ENCODE data around the gene ZMYND8. TPM values are rescaled to one million over a fixed set of nuclear protein-coding genes. Genes with fewer than 3 reads are reported as not detected.
"Not testable (repeated sequence)": the region's sequence is repeated elsewhere in the genome, so short reads cannot be mapped to it uniquely, and the experiment has no call there.

Gene ZMYND8
- total and polyA plus RNA-seq, 4 donors: 4.5 to 27.4 (median 14.1) TPM

- Histone ChIP-seq H3K4me1 (ENCODE audit: control insufficient read depth in 1 of 2, insufficient read depth in 2 of 2, low read length in 2 of 2) (no peaks in the 10 kb centered on the region), H3K9me3 (ENCODE audit: control insufficient read depth, low read length) (no peaks in the 10 kb centered on the region), H3K4me3 (ENCODE audit: low read length in 2 of 2) (no peak overlapping the region), H3K27me3 (ENCODE audit: control insufficient read depth in 1 of 2, insufficient read depth in 2 of 2, low read length in 1 of 2) (no peaks in the 10 kb centered on the region), H3K36me3 (ENCODE audit: control insufficient read depth in 1 of 2, insufficient read depth in 2 of 2, low read length in 1 of 2) (no peaks in the 10 kb centered on the region), H3K27ac (ENCODE audit: low read depth in 1 of 2, low read length in 2 of 2) (no peak overlapping the region)
- 69 to 75% methylated on average over 3 of the region's 3 CpGs for WGBS, 2 donors
- intact Hi-C loops (cut with DNase I): no loop called here
- DNase-seq (no peak), ATAC-seq (ENCODE audit: low FRiP score) (no peak)
Observed at GRCh38 chr20:47252879-47253307, 103.6 kb downstream of the ZMYND8 start.

DNA sequence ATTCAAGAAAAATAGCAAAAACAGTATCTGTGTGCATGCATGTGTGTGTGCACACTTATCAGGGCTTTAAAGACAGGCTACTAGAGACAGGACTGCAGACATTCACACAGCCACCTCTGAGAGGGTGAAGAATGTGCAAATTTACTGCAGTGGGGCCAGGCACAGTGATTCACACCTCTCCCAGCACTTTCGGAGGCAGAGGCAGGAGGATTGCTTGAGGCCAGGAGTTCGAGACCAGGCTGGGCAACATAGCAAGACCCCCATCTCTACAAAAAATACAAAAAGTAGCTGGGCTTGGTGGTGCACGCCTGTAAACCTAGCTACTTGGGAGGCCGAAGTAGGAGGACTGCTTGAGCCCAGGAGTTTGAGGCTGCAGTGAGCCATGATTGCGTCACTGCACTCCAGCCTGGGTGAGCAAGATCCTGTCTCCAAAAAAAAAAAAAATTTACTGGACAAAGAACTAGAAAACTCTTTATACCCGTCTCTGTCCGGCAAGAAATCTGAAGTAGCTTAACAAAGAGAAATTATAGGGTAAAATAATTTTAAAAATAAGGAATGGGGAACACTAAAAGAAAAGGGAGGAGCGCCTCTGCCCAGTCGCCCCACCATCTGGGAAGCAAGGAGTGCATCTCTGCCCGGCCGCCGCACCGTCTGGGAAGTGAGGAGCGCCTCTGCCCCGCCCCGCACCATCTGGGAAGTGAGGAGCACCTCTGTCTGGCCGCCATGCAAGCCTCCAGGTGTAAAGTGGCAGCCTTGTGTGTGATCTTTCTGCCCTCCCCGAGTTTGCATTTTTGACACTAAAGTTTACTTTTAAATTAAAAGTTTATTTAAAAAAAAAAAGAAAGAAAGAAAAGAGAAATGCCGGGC, 105.1 kb downstream of the ZMYND8 start:
- intact Hi-C loops (cut with DNase I): no loop called here
- H3K4me1 ChIP-seq (ENCODE audit: control insufficient read depth in 1 of 2, insufficient read depth in 2 of 2, low read length in 2 of 2): no peaks in the 10 kb centered on the region
- H3K9me3 ChIP-seq (ENCODE audit: control insufficient read depth, low read length): no peaks in the 10 kb centered on the region
- ATAC-seq (ENCODE audit: low FRiP score) (no peak), DNase-seq (no peak)
- H3K27ac ChIP-seq (ENCODE audit: low read depth in 1 of 2, low read length in 2 of 2): no peak overlapping the region
- H3K4me3 ChIP-seq (ENCODE audit: low read length in 2 of 2): no peak overlapping the region
- no peaks in the 10 kb centered on the region for H3K36me3 ChIP-seq (ENCODE audit: control insufficient read depth in 1 of 2, insufficient read depth in 2 of 2, low read length in 1 of 2)
- H3K27me3 ChIP-seq (ENCODE audit: control insufficient read depth in 1 of 2, insufficient read depth in 2 of 2, low read length in 1 of 2): no peaks in the 10 kb centered on the region
- 97 to 98% methylated on average over 19 of the region's 19 CpGs for WGBS, 2 donors

DNA sequence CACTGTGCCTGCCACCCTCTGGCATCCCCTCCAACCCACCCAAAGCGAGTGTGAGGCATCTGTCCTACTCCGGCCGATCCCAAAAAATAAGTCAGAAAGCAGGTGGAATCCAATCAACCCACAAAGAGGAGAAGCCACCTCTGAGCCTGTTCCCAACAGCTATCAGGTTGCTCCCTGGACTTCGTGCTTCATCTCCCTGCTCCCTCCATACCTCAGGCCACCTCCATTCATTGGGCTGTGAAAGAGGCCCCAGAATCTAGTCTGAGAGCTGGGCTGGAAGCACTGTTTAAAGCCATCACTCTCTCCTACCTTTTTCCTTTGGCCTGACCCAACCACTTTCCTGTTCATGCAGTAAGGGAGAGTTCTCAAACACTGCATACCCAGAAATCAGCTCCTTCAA, 106.1 kb downstream of the ZMYND8 start:
- no peak overlapping the region for H3K27ac ChIP-seq (ENCODE audit: low read depth in 1 of 2, low read length in 2 of 2)
- H3K9me3 ChIP-seq (ENCODE audit: control insufficient read depth, low read length): no peaks in the 10 kb centered on the region
- WGBS, 2 donors: 95 to 96% methylated on average over 4 of the region's 4 CpGs
- intact Hi-C loops (cut with DNase I): no loop called here
- peaks cover 0 to 2% of the 10 kb centered on the region in 2 donors for H3K36me3 ChIP-seq (ENCODE audit: control insufficient read depth in 1 of 2, insufficient read depth in 2 of 2, low read length in 1 of 2)
- ATAC-seq (ENCODE audit: low FRiP score) (no peak), DNase-seq (no peak)
- H3K4me1 ChIP-seq (ENCODE audit: control insufficient read depth in 1 of 2, insufficient read depth in 2 of 2, low read length in 2 of 2): no peaks in the 10 kb centered on the region
- no peaks in the 10 kb centered on the region for H3K27me3 ChIP-seq (ENCODE audit: control insufficient read depth in 1 of 2, insufficient read depth in 2 of 2, low read length in 1 of 2)
- H3K4me3 ChIP-seq (ENCODE audit: low read length in 2 of 2): no peak overlapping the region

GRCh38 chr20:47249913-47250312, 106.6 kb downstream of the ZMYND8 start:
- intact Hi-C loops (cut with DNase I): no loop called here
- Histone ChIP-seq H3K36me3 (ENCODE audit: control insufficient read depth in 1 of 2, insufficient read depth in 2 of 2, low read length in 1 of 2) (peaks cover 0 to 2% of the 10 kb centered on the region in 2 donors), H3K4me1 (ENCODE audit: control insufficient read depth in 1 of 2, insufficient read depth in 2 of 2, low read length in 2 of 2) (no peaks in the 10 kb centered on the region), H3K4me3 (ENCODE audit: low read length in 2 of 2) (no peak overlapping the region), H3K9me3 (ENCODE audit: control insufficient read depth, low read length) (no peaks in the 10 kb centered on the region), H3K27me3 (ENCODE audit: control insufficient read depth in 1 of 2, insufficient read depth in 2 of 2, low read length in 1 of 2) (no peaks in the 10 kb centered on the region), H3K27ac (ENCODE audit: low read depth in 1 of 2, low read length in 2 of 2) (no peak overlapping the region)
- ATAC-seq (ENCODE audit: low FRiP score) (no peak), DNase-seq (no peak)
- WGBS, 2 donors: 72 to 80% methylated on average over 4 of the region's 4 CpGs

DNA sequence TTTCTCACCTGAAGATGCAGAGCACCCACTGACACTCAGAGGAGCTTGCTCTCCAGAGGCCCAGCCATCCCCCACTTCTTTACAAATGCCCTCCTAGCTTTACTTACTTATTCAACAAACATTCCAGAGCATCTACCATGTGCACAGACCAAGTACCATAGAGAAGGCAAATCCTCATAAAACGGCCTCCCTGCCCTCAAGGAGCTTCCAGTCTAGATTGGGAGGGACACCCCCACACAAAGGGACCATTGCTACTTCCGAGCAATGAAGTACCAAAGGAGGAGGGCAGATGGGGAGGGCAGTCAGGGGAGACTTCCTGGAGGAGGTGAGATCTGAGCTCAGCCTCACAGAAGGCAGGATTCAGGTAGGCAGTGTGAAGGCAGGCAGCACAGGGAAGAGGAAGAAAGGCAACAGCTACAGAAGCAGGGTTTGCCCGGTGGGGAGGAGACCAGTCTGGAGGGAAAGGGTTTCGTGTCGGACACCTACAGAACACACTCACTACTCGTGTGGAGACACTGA, 108.0 kb downstream of the ZMYND8 start:
- Histone ChIP-seq H3K4me3 (ENCODE audit: low read length in 2 of 2) (no peak overlapping the region), H3K4me1 (ENCODE audit: control insufficient read depth in 1 of 2, insufficient read depth in 2 of 2, low read length in 2 of 2) (no peaks in the 10 kb centered on the region), H3K27ac (ENCODE audit: low read depth in 1 of 2, low read length in 2 of 2) (no peak overlapping the region), H3K9me3 (ENCODE audit: control insufficient read depth, low read length) (no peaks in the 10 kb centered on the region), H3K36me3 (ENCODE audit: control insufficient read depth in 1 of 2, insufficient read depth in 2 of 2, low read length in 1 of 2) (peaks cover 0 to 2% of the 10 kb centered on the region in 2 donors), H3K27me3 (ENCODE audit: control insufficient read depth in 1 of 2, insufficient read depth in 2 of 2, low read length in 1 of 2) (no peaks in the 10 kb centered on the region)
- WGBS, 2 donors: 90 to 93% methylated on average over 6 of the region's 6 CpGs
- ATAC-seq (ENCODE audit: low FRiP score) (no peak), DNase-seq (no peak)
- intact Hi-C loops (cut with DNase I): no loop called here

- 98 to 100% methylated on average over 1 of the region's 1 CpG for WGBS, 2 donors
- no peak for ATAC-seq (ENCODE audit: low FRiP score)
- no peaks in the 10 kb centered on the region for H3K27me3 ChIP-seq (ENCODE audit: control insufficient read depth in 1 of 2, insufficient read depth in 2 of 2, low read length in 1 of 2)
- peaks cover 0 to 2% of the 10 kb centered on the region in 2 donors for H3K36me3 ChIP-seq (ENCODE audit: control insufficient read depth in 1 of 2, insufficient read depth in 2 of 2, low read length in 1 of 2)
- no peak overlapping the region for H3K27ac ChIP-seq (ENCODE audit: low read depth in 1 of 2, low read length in 2 of 2)
- intact Hi-C loops (cut with DNase I): no loop called here
- no peaks in the 10 kb centered on the region for H3K9me3 ChIP-seq (ENCODE audit: control insufficient read depth, low read length)
- no peak for DNase-seq
- H3K4me1 ChIP-seq (ENCODE audit: control insufficient read depth in 1 of 2, insufficient read depth in 2 of 2, low read length in 2 of 2): no peaks in the 10 kb centered on the region
- H3K4me3 ChIP-seq (ENCODE audit: low read length in 2 of 2): no peak overlapping the region
Observed at GRCh38 chr20:47247972-47248371, 108.5 kb downstream of the ZMYND8 start.

DNA sequence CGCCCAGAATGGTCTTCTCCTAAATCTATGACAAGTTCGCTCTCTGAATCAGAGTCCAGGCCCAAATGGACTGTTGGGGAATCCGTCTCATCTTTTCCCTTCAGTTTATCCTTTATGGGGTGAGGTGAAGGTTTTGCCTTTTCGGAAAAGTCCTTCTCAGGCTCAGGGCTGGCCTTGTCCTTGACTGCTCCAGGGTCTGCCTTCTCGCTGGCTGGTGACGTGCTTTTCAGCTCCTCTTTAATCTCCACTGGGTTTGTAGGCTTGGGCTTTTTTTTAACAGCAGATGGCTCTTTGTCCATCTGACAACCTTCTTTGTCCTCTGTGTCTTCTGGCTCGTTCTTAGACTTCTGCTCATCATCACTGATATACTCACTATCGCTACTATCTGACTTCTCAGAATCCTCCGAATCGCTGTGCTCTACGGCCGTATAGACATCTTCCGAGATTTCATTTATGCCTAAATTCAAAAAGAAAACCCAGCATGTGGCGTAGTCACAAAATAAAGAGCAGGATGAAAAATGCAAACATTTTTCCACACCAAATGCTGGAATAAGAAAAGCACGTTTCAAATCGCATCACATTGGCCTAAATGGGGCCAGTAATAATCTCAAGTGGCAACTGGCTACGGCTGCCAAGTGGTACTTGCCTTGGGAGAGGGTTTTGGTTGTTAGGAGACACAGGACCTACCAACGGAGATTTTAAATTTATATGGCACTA, 110.3 kb downstream of the ZMYND8 start:
- ATAC-seq (ENCODE audit: low FRiP score) (no peak), DNase-seq (no peak)
- Histone ChIP-seq H3K9me3 (ENCODE audit: control insufficient read depth, low read length) (no peaks in the 10 kb centered on the region), H3K27me3 (ENCODE audit: control insufficient read depth in 1 of 2, insufficient read depth in 2 of 2, low read length in 1 of 2) (no peaks in the 10 kb centered on the region), H3K4me3 (ENCODE audit: low read length in 2 of 2) (no peak overlapping the region), H3K36me3 (ENCODE audit: control insufficient read depth in 1 of 2, insufficient read depth in 2 of 2, low read length in 1 of 2) (peaks cover 0 to 2% of the 10 kb centered on the region in 2 donors), H3K4me1 (ENCODE audit: control insufficient read depth in 1 of 2, insufficient read depth in 2 of 2, low read length in 2 of 2) (no peaks in the 10 kb centered on the region), H3K27ac (ENCODE audit: low read depth in 1 of 2, low read length in 2 of 2) (no peak overlapping the region)
- intact Hi-C loops (cut with DNase I): no loop called here
- WGBS, 2 donors: 95% methylated on average over 18 of the region's 18 CpGs

- H3K27ac ChIP-seq (ENCODE audit: low read depth in 1 of 2, low read length in 2 of 2); ATAC-seq (ENCODE audit: low FRiP score); H3K9me3 ChIP-seq (ENCODE audit: control insufficient read depth, low read length); DNase-seq; H3K4me3 ChIP-seq (ENCODE audit: low read length in 2 of 2); H3K36me3 ChIP-seq (ENCODE audit: control insufficient read depth in 1 of 2, insufficient read depth in 2 of 2, low read length in 1 of 2); intact Hi-C loops (cut with DNase I); H3K27me3 ChIP-seq (ENCODE audit: control insufficient read depth in 1 of 2, insufficient read depth in 2 of 2, low read length in 1 of 2); H3K4me1 ChIP-seq (ENCODE audit: control insufficient read depth in 1 of 2, insufficient read depth in 2 of 2, low read length in 2 of 2): not testable (repeated sequence)
- WGBS, 2 donors: 95 to 98% methylated on average over 11 of the region's 11 CpGs
Observed at GRCh38 chr20:47245166-47245565, 111.3 kb downstream of the ZMYND8 start.

Measured in aorta (tissue), 5 donors.